Pancreas (tissue), 10 donors: ENCODE measurements around the gene DNASE1L3. TPM values are rescaled to one million over a fixed set of nuclear protein-coding genes. Genes with fewer than 3 reads are reported as not detected.

Experiments
- ATAC-seq, 4 donors: fragments of 200-7000 bp; cut with Tn5 transposase; one replicate each; pipeline versions ENCODE4 v1.8.0 to v1.9.1; 2020; ENCODE audit warnings: mild to moderate bottlenecking in 4 of 4, moderate library complexity in 4 of 4
- DNase-seq, 6 donors: peaks; one replicate each; pipeline ENCODE4 v3.0.0-alpha.2; 2020
- FAIRE-seq: peaks from 2 replicates; lab custom pipeline; 2012; peaks lifted over from hg19 to GRCh38; lab: Jason Lieb, UNC
- H3K27ac ChIP-seq, 4 donors: fragments of 200-600 bp; sonication (generic); 1 replicate in 3 of 4; 2 replicates in 1 of 4; pipeline versions ENCODE4 v1.5.0 to v1.8.0; 2020
- H3K27me3 ChIP-seq, 4 donors: fragments of 200-600 bp; one replicate each; pipeline ENCODE4 v1.8.0; 2021
- H3K36me3 ChIP-seq, 3 donors: fragments of 200-600 bp; sonication (generic) in 1 of 3; one replicate each; pipeline versions ENCODE4 v1.5.0 to v1.8.0; 2020 to 2021
- H3K4me1 ChIP-seq, 3 donors: fragments of 200-600 bp; one replicate each; pipeline ENCODE4 v1.8.0; 2021
- H3K4me3 ChIP-seq, 4 donors: fragments of 200-600 bp; sonication (generic) in 2 of 4; one replicate each; pipeline versions ENCODE4 v1.5.0 to v1.8.0; 2020 to 2021
- H3K9me3 ChIP-seq, 4 donors: fragments of 200-600 bp; one replicate each; pipeline ENCODE4 v1.8.0; 2021
- WGBS, 2 donors: extraction: QIAGEN DNeasy Blood & Tissue Kit; methylation state at CpG; one replicate each; pipeline ENCODE4 v1.1.7; 2013; 5-methylcytosine and 5-hydroxymethylcytosine counted together
- intact Hi-C, 3 donors: fragments of 100-400 bp; cut with DNase I; formaldehyde crosslinking; loops; one replicate each; pipeline versions ENCODE4 v1.11.1 to v1.14.2; 2022
- polyA plus RNA-seq, 2 donors: library from polyadenylated mRNA; stranded (reverse); fragments of 200-250 nt; gene quantifications; one replicate each; pipeline ENCODE4 v1.2.3, GENCODE V29; 2013
- total RNA-seq, 6 donors: library from RNA; stranded (reverse); fragmentation: NEBNext Ultra II Directional in 4 of 6; extraction: Animal tissue kit (Norgen Biotek cat#: 25700) in 4 of 6; gene quantifications; one replicate each; pipeline versions ENCODE4 v1.2.1 to v1.2.4, GENCODE V29; 2021 to 2023
- TF ChIP-seq, protein P1 (sequence below), 4 donors: fragments of 200-600 bp; sonication (generic) in 3 of 4; IDR thresholded peaks; one replicate each; pipeline versions ENCODE4 v1.5.0 to v1.8.0; 2021; ENCODE audit warnings: antibody characterized with exemption in 4 of 4
- donor health status: healthy with polysubstance abuse.
- donor health status: DM: no; HTN: no; CAD: no; lungs with moderate emphysema.
- donor health status: DM: no; HTN: no; CAD: no.
- donor health status: control.
- donor health status: control.
- donor health status: Bipolar disorder and iron deficiency.
- donor health status: DM: yes; HTN: yes; CAD: no.
- donor health status: DM: no; HTN: no; CAD: no.
- donor health status: DM: no; HTN: no; CAD: no.
- donor health status: DM: yes; HTN: yes; CAD: no.

The DNASE1L3 gene
- total and polyA plus RNA-seq, 8 donors = 0.20 to 0.49 (median 0.36) TPM; not detected in 2

DNA sequence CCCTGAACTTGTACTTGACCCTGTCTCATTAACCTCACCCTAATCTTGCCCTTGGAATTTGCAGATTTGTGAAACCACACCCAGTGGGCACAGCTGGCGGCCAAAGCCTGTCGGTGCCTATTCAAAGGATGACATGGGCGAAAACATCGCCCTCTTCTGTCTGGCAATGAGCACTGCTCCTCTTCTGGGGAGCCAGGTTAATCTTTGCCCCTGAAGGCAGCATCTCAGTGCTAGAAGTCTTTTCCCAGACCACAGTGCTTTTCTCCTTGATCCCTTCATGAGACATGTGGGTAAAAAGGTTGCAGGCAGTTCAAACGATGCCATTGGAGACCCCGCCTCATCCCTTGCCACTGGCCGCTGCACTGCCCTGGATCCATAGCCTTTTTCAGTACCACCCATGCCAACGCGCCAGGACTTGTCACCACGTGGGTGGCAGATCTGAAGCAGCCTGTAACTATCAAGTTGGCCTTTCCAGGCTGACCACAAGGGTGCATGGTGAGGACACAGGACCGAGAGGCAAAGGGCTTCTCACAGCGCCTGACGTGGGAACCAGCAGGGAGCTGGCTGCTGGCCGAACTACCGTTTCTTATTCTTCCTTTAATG lies 6.5 kb upstream of the DNASE1L3 start:
- WGBS, 2 donors = 5 to 16% methylated on average over 15 of the region's 15 CpGs
- Histone ChIP-seq H3K9me3 (no peaks in the 10 kb centered on the region), H3K4me1 (peaks cover 0 to 8% (median 0%) of the 10 kb centered on the region in 3 donors), H3K36me3 (no peaks in the 10 kb centered on the region), H3K27me3 (no peaks in the 10 kb centered on the region), H3K27ac (peak overlapping the region in 1 of 4 donors; percentile 29), H3K4me3 (no peak overlapping the region)
- ATAC-seq (peak; percentile 91 to 97 (median 97)), FAIRE-seq (no peak), DNase-seq (peak; percentile 59 to 77 (median 68))
- intact Hi-C loops = no loop called here
- TF ChIP-seq, protein P1, sequence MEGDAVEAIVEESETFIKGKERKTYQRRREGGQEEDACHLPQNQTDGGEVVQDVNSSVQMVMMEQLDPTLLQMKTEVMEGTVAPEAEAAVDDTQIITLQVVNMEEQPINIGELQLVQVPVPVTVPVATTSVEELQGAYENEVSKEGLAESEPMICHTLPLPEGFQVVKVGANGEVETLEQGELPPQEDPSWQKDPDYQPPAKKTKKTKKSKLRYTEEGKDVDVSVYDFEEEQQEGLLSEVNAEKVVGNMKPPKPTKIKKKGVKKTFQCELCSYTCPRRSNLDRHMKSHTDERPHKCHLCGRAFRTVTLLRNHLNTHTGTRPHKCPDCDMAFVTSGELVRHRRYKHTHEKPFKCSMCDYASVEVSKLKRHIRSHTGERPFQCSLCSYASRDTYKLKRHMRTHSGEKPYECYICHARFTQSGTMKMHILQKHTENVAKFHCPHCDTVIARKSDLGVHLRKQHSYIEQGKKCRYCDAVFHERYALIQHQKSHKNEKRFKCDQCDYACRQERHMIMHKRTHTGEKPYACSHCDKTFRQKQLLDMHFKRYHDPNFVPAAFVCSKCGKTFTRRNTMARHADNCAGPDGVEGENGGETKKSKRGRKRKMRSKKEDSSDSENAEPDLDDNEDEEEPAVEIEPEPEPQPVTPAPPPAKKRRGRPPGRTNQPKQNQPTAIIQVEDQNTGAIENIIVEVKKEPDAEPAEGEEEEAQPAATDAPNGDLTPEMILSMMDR (IDR thresholded peaks at IDR 0.05) = peak; percentile 58 to 80 (median 68)

DNA sequence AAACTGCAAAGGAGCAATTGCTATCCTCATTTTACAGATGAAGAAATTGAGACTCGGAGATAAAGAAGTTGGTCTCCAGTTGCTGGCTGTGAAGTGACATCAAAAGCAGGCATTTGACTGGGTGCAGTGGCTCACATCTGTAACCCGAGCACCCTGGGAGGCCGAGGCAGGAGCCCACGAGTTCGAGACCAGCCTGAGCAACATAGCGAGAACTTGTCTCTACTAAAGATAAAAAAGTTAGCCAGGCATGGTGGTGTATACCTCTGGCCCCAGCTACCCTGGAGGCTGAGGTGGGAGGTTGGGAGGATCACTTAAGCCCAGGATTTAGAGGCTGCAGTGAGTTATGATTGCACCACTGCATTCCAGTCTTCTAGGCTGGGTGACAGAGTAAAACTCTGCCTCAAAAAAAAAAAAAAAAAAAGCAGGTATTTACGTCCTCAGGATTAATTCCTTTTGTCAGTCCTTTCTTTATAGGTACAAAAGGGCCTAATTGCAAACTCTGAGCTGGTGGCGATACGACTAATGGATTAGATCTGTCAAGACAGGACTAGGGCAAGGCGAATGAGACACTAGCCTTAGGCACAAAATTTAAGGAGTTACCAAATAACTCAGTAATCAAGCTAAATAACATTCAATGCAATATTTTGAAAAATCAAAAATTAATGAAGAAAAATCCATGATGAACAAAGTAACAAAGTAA lies 5.9 kb upstream of the DNASE1L3 start:
- FAIRE-seq (no peak), ATAC-seq (no peak), DNase-seq (no peak)
- no peaks in the 10 kb centered on the region for H3K27me3 ChIP-seq
- no peak overlapping the region for H3K4me3 ChIP-seq
- peaks cover 0 to 8% (median 0%) of the 10 kb centered on the region in 3 donors for H3K4me1 ChIP-seq
- 65 to 70% methylated on average over 10 of the region's 10 CpGs for WGBS, 2 donors
- intact Hi-C loops = no loop called here
- peak overlapping the region in 1 of 4 donors; percentile 29 for H3K27ac ChIP-seq
- no peaks in the 10 kb centered on the region for H3K36me3 ChIP-seq
- no peaks in the 10 kb centered on the region for H3K9me3 ChIP-seq
- TF ChIP-seq, protein P1 (IDR thresholded peaks at IDR 0.05) = no peak

DNA sequence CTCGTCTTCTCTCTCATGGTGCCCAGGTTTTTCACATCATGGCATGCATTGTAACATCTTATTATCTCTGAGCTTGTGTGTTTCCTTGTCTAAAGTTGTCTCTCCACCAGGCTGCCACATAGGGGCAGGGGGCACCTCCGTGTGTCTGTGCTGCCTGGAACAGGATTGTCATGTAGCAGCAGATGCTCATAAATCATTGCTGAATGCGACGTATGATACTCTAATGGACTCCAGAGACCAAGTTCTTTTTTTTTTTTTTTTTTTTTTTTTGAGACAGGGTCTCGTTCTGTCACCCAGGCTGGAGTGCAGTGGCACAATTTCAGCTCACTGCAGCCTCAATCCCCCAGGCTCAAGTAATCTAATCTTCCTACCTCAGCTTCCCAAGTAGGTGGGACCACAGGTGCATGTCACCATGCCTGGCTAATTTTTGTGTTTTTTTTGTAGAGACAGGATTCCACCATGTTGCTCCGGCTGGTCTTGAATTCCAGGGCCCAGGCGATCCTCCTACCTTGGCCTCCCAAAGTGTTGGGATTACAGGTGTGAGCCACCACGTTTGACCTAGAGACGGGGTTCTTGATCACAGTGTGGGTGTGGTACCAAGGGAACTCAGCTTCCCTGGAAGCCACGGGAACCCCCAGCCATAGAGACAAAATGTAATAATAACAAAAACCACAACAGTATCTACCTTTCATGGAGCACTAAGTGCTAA lies 4.7 kb upstream of the DNASE1L3 start:
- 86% methylated on average over 10 of the region's 10 CpGs for WGBS, 2 donors
- Histone ChIP-seq H3K27ac (no peak overlapping the region), H3K36me3 (no peaks in the 10 kb centered on the region), H3K4me3 (no peak overlapping the region), H3K4me1 (peaks cover 0 to 8% (median 0%) of the 10 kb centered on the region in 3 donors), H3K9me3 (no peaks in the 10 kb centered on the region), H3K27me3 (no peaks in the 10 kb centered on the region)
- TF ChIP-seq, protein P1 (IDR thresholded peaks at IDR 0.05) = no peak
- intact Hi-C loops = no loop called here
- ATAC-seq (no peak), FAIRE-seq (no peak), DNase-seq (no peak)

DNA sequence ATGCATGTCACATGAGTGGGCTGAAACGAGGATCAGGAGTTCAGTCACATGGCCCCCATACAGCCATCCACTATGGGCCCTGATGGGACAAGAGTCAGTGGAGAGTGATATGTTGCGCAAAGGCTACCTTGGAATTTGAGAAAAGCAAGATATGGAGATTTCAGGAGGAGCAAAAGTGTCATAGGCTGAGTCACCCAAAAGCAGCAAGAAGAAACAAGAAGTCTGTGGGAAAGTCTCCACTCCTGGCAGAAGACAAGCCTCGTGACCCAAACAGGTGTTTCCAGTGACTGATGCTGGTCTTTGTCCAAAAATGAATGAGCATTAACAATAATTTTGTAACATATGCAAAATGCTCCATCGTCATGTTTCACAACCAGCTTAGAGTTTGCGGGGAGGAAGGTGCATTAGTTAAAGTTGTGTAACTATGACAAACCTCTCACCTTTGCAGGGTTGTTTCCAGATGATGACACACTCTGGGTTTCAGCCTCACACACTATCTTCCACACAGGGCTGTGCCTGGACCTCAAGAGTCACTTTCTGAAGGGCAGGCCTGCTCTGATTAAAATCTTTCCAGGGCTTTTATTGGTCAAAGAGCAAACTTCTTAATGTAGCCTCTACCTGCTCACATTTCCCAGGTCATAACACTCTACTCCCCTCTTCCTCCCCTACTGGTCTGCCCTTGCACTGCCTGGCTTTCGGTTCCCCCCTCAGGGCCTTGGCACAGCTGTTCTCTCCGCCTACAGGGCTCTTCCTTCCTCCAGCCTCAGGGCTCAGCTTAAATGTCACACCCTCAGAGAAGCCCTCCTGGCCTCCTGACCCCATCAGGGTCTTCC lies 3.9 kb upstream of the DNASE1L3 start:
- no peak for DNase-seq
- Histone ChIP-seq H3K36me3 (no peaks in the 10 kb centered on the region), H3K4me1 (peaks cover 0 to 8% (median 0%) of the 10 kb centered on the region in 3 donors), H3K9me3 (no peaks in the 10 kb centered on the region), H3K27ac (no peak overlapping the region), H3K27me3 (no peaks in the 10 kb centered on the region), H3K4me3 (no peak overlapping the region)
- intact Hi-C loops = no loop called here
- TF ChIP-seq, protein P1 (IDR thresholded peaks at IDR 0.05) = no peak
- peak in 1 of 4 donors; percentile 51 for ATAC-seq
- FAIRE-seq = no peak
- WGBS, 2 donors = 62 to 68% methylated on average over 7 of the region's 7 CpGs
